A549 (cell line): ENCODE results near the gene BAHCC1. TPM values are rescaled to one million over a fixed set of nuclear protein-coding genes. Genes with fewer than 3 reads are reported as not detected.

ENCODE experiments used
- ATAC-seq, 2 experiments: fragments of 200-7000 bp in 1 of 2; fragments of >200 bp in 1 of 2; cut with Nextera tagmentation in 1 of 2; cut with Tn5 transposase in 1 of 2; 3 replicates each; pipeline versions ENCODE4 v1.8.0 to v1.9.1; 2018 to 2020; ENCODE audit warnings: mild to moderate bottlenecking in 1 of 2, moderate library complexity in 1 of 2
- CTCF ChIA-PET: fragments of 300-600 bp; sonication (Branson Sonifier 250); formaldehyde crosslinking; extraction: SDS; loops from one replicate; lab custom pipeline; 2021; ENCODE audit warnings: antibody characterized with exemption, inconsistent platforms; lab: Yijun Ruan, JAX
- POLR2A ChIA-PET: fragments of 350-600 bp; formaldehyde crosslinking; extraction: SDS; loops from one replicate; lab custom pipeline; 2021; ENCODE audit warnings: antibody characterized with exemption, inconsistent platforms; lab: Yijun Ruan, JAX
- DNase-seq, 2 experiments: peaks; one replicate each; pipeline versions ENCODE4 v3.0.0 to v3.0.0-alpha.2; 2011 to 2016; ENCODE audit warnings: low read depth in 1 of 2, low spot score in 1 of 2
- FAIRE-seq: peaks from 2 replicates; lab custom pipeline; 2011; peaks lifted over from hg19 to GRCh38; lab: Jason Lieb, UNC
- H3K27ac ChIP-seq, 2 experiments: fragments of >200 bp; sonication (Bioruptor Twin); formaldehyde crosslinking; 3 replicates each; pipeline ENCODE4 v1.5.1; 2016 to 2017
- H3K4me1 ChIP-seq: fragments of >200 bp; sonication (Bioruptor Twin); formaldehyde crosslinking; 3 replicates; pipeline ENCODE4 v1.6.1; 2016
- H3K4me2 ChIP-seq: fragments of >200 bp; sonication (Bioruptor Twin); formaldehyde crosslinking; 3 replicates; pipeline ENCODE4 v1.6.1; 2016
- H3K4me3 ChIP-seq: fragments of >200 bp; sonication (Bioruptor Twin); formaldehyde crosslinking; 3 replicates; pipeline ENCODE4 v1.5.1; 2016
- H3K9me3 ChIP-seq: fragments of >200 bp; sonication (Bioruptor Twin); formaldehyde crosslinking; 3 replicates; pipeline ENCODE4 v1.6.1; 2016
- BHLHE40 ChIP-seq: IDR thresholded peaks from 2 replicates; pipeline ENCODE4 v1.6.1; 2012; ENCODE audit warnings: low read depth, low read length, inconsistent platforms
- CBX8 ChIP-seq: fragments of 200-600 bp; sonication (generic); IDR thresholded peaks from 2 replicates; pipeline ENCODE4 v1.6.1; 2016
- CEBPB ChIP-seq, 2 experiments: fragments of >200 bp in 1 of 2; sonication (Bioruptor Twin) in 1 of 2; formaldehyde crosslinking in 1 of 2; IDR thresholded peaks; 2 replicates each; pipeline ENCODE4 v1.6.1; 2012 to 2016
- CHD2 ChIP-seq: fragments of 150-350 bp; IDR thresholded peaks from 2 replicates; pipeline ENCODE4 v1.6.1; 2014; ENCODE audit warnings: low read length; ENCODE audit not compliant: partially characterized antibody
- CHD4 ChIP-seq: fragments of 200-600 bp; sonication (generic); IDR thresholded peaks from 2 replicates; pipeline ENCODE4 v1.6.1; 2016; ENCODE audit warnings: antibody characterized with exemption, mild to moderate bottlenecking, borderline replicate concordance
- EHMT2 ChIP-seq: fragments of 200-600 bp; sonication (generic); IDR thresholded peaks from 2 replicates; pipeline ENCODE4 v1.6.1; 2016; ENCODE audit warnings: antibody characterized with exemption, low read depth, mild to moderate bottlenecking, moderate library complexity
- EP300 ChIP-seq, 2 experiments: fragments of >200 bp; sonication (Bioruptor Twin); formaldehyde crosslinking; IDR thresholded peaks; 2 replicates in 1 of 2; 3 replicates in 1 of 2; pipeline ENCODE4 v1.6.1; 2016 to 2017
- ESRRA ChIP-seq: fragments of 150-350 bp; IDR thresholded peaks from 2 replicates; pipeline ENCODE4 v1.6.1; 2014; ENCODE audit warnings: mild to moderate bottlenecking, low read length, borderline replicate concordance
- FOSB ChIP-seq: fragments of 250-450 bp; sonication (Bioruptor Pico); IDR thresholded peaks from 2 replicates; pipeline ENCODE4 v1.5.0; 2020; ENCODE audit warnings: mild to moderate bottlenecking, moderate library complexity
- FOSL2 ChIP-seq, 2 experiments: fragments of 450-650 bp in 1 of 2; fragments of >200 bp in 1 of 2; sonication (Bioruptor Twin) in 1 of 2; formaldehyde crosslinking; IDR thresholded peaks; 2 replicates each; pipeline versions ENCODE4 v1.5.0 to v1.6.1; 2016 to 2020; ENCODE audit warnings: mild to moderate bottlenecking in 1 of 2, moderate library complexity in 1 of 2
- FOXS1 ChIP-seq: fragments of 250-450 bp; sonication (Bioruptor Pico); IDR thresholded peaks from 2 replicates; pipeline ENCODE4 v1.5.0; 2020; ENCODE audit warnings: mild to moderate bottlenecking, moderate library complexity
- HEYL ChIP-seq: fragments of 250-450 bp; sonication (Bioruptor Pico); IDR thresholded peaks from 2 replicates; pipeline ENCODE4 v1.8.0; 2021; ENCODE audit warnings: mild to moderate bottlenecking, moderate library complexity
- HOXA7 ChIP-seq: fragments of 250-450 bp; sonication (Bioruptor Pico); IDR thresholded peaks from 2 replicates; pipeline ENCODE4 v1.5.0; 2020; ENCODE audit warnings: mild to moderate bottlenecking, moderate library complexity
- HOXB5 ChIP-seq: fragments of 250-450 bp; sonication (Bioruptor Pico); IDR thresholded peaks from 2 replicates; pipeline ENCODE4 v1.5.0; 2020; ENCODE audit warnings: mild to moderate bottlenecking, moderate library complexity
- JUN ChIP-seq, 2 experiments: fragments of >200 bp; sonication (Bioruptor Twin); formaldehyde crosslinking; IDR thresholded peaks; 2 replicates in 1 of 2; 3 replicates in 1 of 2; pipeline ENCODE4 v1.6.1; 2016 to 2017
- JUNB ChIP-seq: fragments of >200 bp; sonication (Bioruptor Twin); formaldehyde crosslinking; IDR thresholded peaks from 2 replicates; pipeline ENCODE4 v1.6.1; 2016
- KDM1A ChIP-seq: fragments of 200-600 bp; sonication (generic); IDR thresholded peaks from 2 replicates; pipeline ENCODE4 v1.6.1; 2016; ENCODE audit warnings: low read depth, mild to moderate bottlenecking
- KDM5A ChIP-seq: fragments of 200-600 bp; sonication (generic); IDR thresholded peaks from 2 replicates; pipeline ENCODE4 v1.6.1; 2016; ENCODE audit warnings: antibody characterized with exemption, mild to moderate bottlenecking
- MYC ChIP-seq: IDR thresholded peaks from 2 replicates; pipeline ENCODE4 v1.6.1; 2012; ENCODE audit warnings: mild to moderate bottlenecking, inconsistent platforms, low read length, improper control_type of control experiment, borderline replicate concordance
- NFE2L2 ChIP-seq: fragments of 150-350 bp; conservative IDR thresholded peaks from 2 replicates; pipeline ENCODE4 v1.6.1; 2014; ENCODE audit warnings: low read length
- NPAS2 ChIP-seq: fragments of 250-450 bp; sonication (Bioruptor Pico); IDR thresholded peaks from 2 replicates; pipeline ENCODE4 v1.8.0; 2022; ENCODE audit warnings: mild to moderate bottlenecking, moderate library complexity, borderline replicate concordance
- NR3C1 ChIP-seq: fragments of >200 bp; sonication (Bioruptor Twin); formaldehyde crosslinking; IDR thresholded peaks from 3 replicates; pipeline ENCODE4 v1.6.1; 2017
- PHF8 ChIP-seq: fragments of 200-600 bp; sonication (generic); IDR thresholded peaks from 2 replicates; pipeline ENCODE4 v1.6.1; 2016; ENCODE audit warnings: low read depth, mild to moderate bottlenecking, antibody characterized with exemption, moderate library complexity, borderline replicate concordance
- POLR2A ChIP-seq: IDR thresholded peaks from 2 replicates; pipeline ENCODE4 v1.6.1; 2012; ENCODE audit warnings: mild to moderate bottlenecking, low read length
- POLR2AphosphoS2 ChIP-seq: conservative IDR thresholded peaks from 2 replicates; pipeline ENCODE4 v1.6.1; 2012; ENCODE audit warnings: low read length, improper control_type of control experiment, inconsistent platforms
- RAD21 ChIP-seq, 2 experiments: fragments of >200 bp in 1 of 2; sonication (Bioruptor Twin) in 1 of 2; formaldehyde crosslinking in 1 of 2; IDR thresholded peaks in 1 of 2; conservative IDR thresholded peaks in 1 of 2; 2 replicates in 1 of 2; 3 replicates in 1 of 2; pipeline ENCODE4 v1.6.1; 2012 to 2018; ENCODE audit warnings: inconsistent platforms in 1 of 2
- RARB ChIP-seq: fragments of 250-450 bp; sonication (Bioruptor Pico); IDR thresholded peaks from 2 replicates; pipeline ENCODE4 v1.8.0; 2021; ENCODE audit warnings: mild to moderate bottlenecking, moderate library complexity
- SMC3 ChIP-seq: fragments of >200 bp; sonication (Bioruptor Twin); formaldehyde crosslinking; IDR thresholded peaks from 3 replicates; pipeline ENCODE4 v1.6.1; 2018; ENCODE audit warnings: inconsistent platforms
- TFCP2L1 ChIP-seq: fragments of 250-450 bp; sonication (Bioruptor Pico); IDR thresholded peaks from 2 replicates; pipeline ENCODE4 v1.5.0; 2021; ENCODE audit warnings: mild to moderate bottlenecking
- TP53 ChIP-seq: fragments of 250-450 bp; sonication (Bioruptor Pico); IDR thresholded peaks from 2 replicates; pipeline ENCODE4 v1.5.0; 2021; ENCODE audit warnings: mild to moderate bottlenecking, moderate library complexity
- ZNF302 ChIP-seq: fragments of 250-450 bp; sonication (Bioruptor Pico); IDR thresholded peaks from 2 replicates; pipeline ENCODE4 v1.9.0; 2021; ENCODE audit warnings: inconsistent platforms, mild to moderate bottlenecking, moderate library complexity
- WGBS: methylation state at CpG from one replicate; pipeline ENCODE4 v1.1.6; 2017; ENCODE audit errors: missing lambda C conversion rate; 5-methylcytosine and 5-hydroxymethylcytosine counted together
- polyA plus RNA-seq, 4 experiments: library from polyadenylated mRNA; depleted of rRNA in 3 of 4; stranded (reverse); fragments of >200 nt; fragmentation: RNase III in 1 of 4; extraction: RNeasy Plus Mini Kit Qiagen cat#74134 plus additional on column Dnase treatment in 1 of 4; gene quantifications; 2 replicates in 3 of 4; 3 replicates in 1 of 4; pipeline ENCODE4 v1.2.3, GENCODE V29; 2011 to 2017
- TF ChIP-seq, protein P1 (sequence below): IDR thresholded peaks from 2 replicates; pipeline ENCODE4 v1.6.1; 2012
- TF ChIP-seq, protein P2 (sequence below): IDR thresholded peaks from 2 replicates; pipeline ENCODE4 v1.6.1; 2012; ENCODE audit warnings: low read depth, borderline replicate concordance
- TF ChIP-seq, protein P3 (sequence below): fragments of >200 bp; sonication (Bioruptor Twin); formaldehyde crosslinking; IDR thresholded peaks from 2 replicates; pipeline ENCODE4 v1.6.1; 2016
- TF ChIP-seq, protein P4 (sequence below): fragments of 250-450 bp; sonication (Bioruptor Pico); IDR thresholded peaks from 2 replicates; pipeline ENCODE4 v1.5.0; 2021; ENCODE audit warnings: mild to moderate bottlenecking, moderate library complexity, borderline replicate concordance
- TF ChIP-seq, protein P5 (sequence below): fragments of 250-450 bp; sonication (Bioruptor Pico); IDR thresholded peaks from 2 replicates; pipeline ENCODE4 v1.5.0; 2020; ENCODE audit warnings: low read depth, mild to moderate bottlenecking, moderate library complexity
- TF ChIP-seq, protein P6 (sequence below): fragments of 150-350 bp; IDR thresholded peaks from 2 replicates; pipeline ENCODE4 v1.6.1; 2014; ENCODE audit warnings: low read depth, mild to moderate bottlenecking, low read length

Gene BAHCC1
- polyA plus RNA-seq, 2 of the 4 experiments (the other 2 are of a cell fraction) = 2.6 to 5.8 TPM

DNA sequence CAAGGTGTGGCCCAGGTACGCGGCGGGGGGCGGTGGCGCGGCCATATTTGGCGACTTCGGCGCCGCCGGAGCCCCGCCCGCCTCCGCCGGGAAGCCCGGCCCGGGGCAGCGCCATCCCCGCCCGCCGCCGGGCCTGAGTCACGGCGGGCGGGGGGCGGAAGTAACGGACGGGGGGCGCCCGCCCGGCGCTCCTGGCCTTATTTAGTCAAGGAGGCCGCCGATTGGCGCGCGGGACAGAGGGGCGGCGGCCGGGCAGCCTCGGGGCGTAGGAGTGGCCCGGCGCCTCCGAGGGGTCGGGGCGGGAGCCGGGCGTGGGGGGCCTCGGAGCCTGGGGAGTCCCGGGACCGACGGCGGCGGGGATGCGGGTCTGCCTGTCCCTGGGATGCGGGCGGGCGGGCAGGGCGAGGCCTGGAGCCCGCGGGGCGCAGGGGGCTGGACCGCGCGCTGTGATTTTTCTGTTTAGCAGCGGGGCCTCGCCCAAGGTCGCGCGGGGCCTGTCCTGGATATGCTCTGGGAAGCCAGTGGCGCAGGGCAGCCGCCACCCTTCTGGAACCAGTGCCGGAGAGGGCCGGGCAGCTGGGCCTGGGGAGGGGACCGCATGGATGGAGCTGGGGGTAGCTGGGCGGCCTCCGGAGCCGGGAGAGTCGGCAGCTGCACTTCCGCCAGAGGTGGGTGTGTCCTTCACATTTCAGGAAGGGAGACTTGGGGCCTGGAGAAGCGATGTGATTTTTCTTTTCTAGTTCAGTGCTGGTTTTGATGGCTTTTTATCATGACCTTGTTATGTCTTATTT, 119.7 kb downstream of the BAHCC1 start:
- H3K27ac ChIP-seq = peak overlapping the region; percentile 99
- POLR2A ChIA-PET = interaction anchor here (0.9 to 1.4 kb wide), 5 partner anchors 26 to 220 kb away, joined by 3 to 4 read pairs (median 3); partner anchors contain the start of gene SLC38A10
- no peaks in the 10 kb centered on the region for H3K9me3 ChIP-seq
- peak; percentile 11 to 21 for ATAC-seq
- FAIRE-seq = no peak
- peak; percentile 75 to 86 for DNase-seq
- peak overlapping the region; percentile 87 for H3K4me2 ChIP-seq
- 0% methylated on average over 16 of the region's 82 CpGs for WGBS
- peaks cover 38% of the 10 kb centered on the region for H3K4me1 ChIP-seq
- CTCF ChIA-PET = interaction anchor here (0.6 to 4.7 kb wide), 4 partner anchors 13 to 86 kb away, joined by 3 to 30 read pairs (median 11); no protein-coding TSS in a partner anchor
- H3K4me3 ChIP-seq = peak overlapping the region; percentile 83
- TF ChIP-seq EP300 (IDR thresholded peaks at IDR 0.05) = peak in 1 of 2 experiments; percentile 22; a peak in 1 of 5 replicates
- TF ChIP-seq HEYL (CRISPR knock-in tag) = no peak
- TF ChIP-seq EHMT2 = no peak
- TF ChIP-seq JUN (IDR thresholded peaks at IDR 0.05) = peak; percentile 71 to 90; a peak in 4 of 5 replicates
- TF ChIP-seq CHD2 = no peak
- no peak for TF ChIP-seq HOXB5
- no peak for TF ChIP-seq KDM1A
- no peak for TF ChIP-seq NPAS2
- no peak for TF ChIP-seq CEBPB (IDR thresholded peaks at IDR 0.05)
- peak; percentile 55; the same call in 1 of the 2 replicates for TF ChIP-seq TFCP2L1 (CRISPR knock-in tag)
- no peak for TF ChIP-seq HOXA7
- TF ChIP-seq FOSB (CRISPR knock-in tag) = no peak
- TF ChIP-seq KDM5A = no peak
- TF ChIP-seq BHLHE40 = no peak
- TF ChIP-seq, protein P1, sequence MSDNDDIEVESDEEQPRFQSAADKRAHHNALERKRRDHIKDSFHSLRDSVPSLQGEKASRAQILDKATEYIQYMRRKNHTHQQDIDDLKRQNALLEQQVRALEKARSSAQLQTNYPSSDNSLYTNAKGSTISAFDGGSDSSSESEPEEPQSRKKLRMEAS = peak; percentile 89
- TF ChIP-seq, protein P2, sequence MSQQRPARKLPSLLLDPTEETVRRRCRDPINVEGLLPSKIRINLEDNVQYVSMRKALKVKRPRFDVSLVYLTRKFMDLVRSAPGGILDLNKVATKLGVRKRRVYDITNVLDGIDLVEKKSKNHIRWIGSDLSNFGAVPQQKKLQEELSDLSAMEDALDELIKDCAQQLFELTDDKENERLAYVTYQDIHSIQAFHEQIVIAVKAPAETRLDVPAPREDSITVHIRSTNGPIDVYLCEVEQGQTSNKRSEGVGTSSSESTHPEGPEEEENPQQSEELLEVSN = no peak
- no peak for TF ChIP-seq JUNB
- TF ChIP-seq, protein P3, sequence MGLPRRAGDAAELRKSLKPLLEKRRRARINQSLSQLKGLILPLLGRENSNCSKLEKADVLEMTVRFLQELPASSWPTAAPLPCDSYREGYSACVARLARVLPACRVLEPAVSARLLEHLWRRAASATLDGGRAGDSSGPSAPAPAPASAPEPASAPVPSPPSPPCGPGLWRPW = no peak
- no peak for TF ChIP-seq NR3C1
- peak; percentile 91 for TF ChIP-seq MYC
- TF ChIP-seq PHF8 = peak; percentile 37; the same call in 1 of the 2 replicates
- no peak for TF ChIP-seq RARB (CRISPR knock-in tag)
- no peak for TF ChIP-seq NFE2L2
- no peak; the same call in 1 of the 2 replicates for TF ChIP-seq POLR2AphosphoS2
- TF ChIP-seq TP53 (CRISPR knock-in tag) = 0 out of 2 replicates have a peak, but pooled peaks have one; percentile 65
- TF ChIP-seq, protein P4, sequence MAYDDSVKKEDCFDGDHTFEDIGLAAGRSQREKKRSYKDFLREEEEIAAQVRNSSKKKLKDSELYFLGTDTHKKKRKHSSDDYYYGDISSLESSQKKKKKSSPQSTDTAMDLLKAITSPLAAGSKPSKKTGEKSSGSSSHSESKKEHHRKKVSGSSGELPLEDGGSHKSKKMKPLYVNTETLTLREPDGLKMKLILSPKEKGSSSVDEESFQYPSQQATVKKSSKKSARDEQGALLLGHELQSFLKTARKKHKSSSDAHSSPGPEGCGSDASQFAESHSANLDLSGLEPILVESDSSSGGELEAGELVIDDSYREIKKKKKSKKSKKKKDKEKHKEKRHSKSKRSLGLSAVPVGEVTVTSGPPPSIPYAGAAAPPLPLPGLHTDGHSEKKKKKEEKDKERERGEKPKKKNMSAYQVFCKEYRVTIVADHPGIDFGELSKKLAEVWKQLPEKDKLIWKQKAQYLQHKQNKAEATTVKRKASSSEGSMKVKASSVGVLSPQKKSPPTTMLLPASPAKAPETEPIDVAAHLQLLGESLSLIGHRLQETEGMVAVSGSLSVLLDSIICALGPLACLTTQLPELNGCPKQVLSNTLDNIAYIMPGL (CRISPR knock-in tag) = 0 out of 2 replicates have a peak, but pooled peaks have one; percentile 67
- TF ChIP-seq CBX8 = no peak
- no peak for TF ChIP-seq CHD4
- TF ChIP-seq, protein P5, sequence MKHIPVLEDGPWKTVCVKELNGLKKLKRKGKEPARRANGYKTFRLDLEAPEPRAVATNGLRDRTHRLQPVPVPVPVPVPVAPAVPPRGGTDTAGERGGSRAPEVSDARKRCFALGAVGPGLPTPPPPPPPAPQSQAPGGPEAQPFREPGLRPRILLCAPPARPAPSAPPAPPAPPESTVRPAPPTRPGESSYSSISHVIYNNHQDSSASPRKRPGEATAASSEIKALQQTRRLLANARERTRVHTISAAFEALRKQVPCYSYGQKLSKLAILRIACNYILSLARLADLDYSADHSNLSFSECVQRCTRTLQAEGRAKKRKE (CRISPR knock-in tag) = no peak
- TF ChIP-seq ESRRA = no peak
- TF ChIP-seq SMC3 = no peak
- no peak for TF ChIP-seq FOXS1
- peak; percentile 50 for TF ChIP-seq FOSL2 (IDR thresholded peaks at IDR 0.05)
- TF ChIP-seq FOSL2 (CRISPR knock-in tag; IDR thresholded peaks at IDR 0.05) = peak; percentile 88
- TF ChIP-seq, protein P6, sequence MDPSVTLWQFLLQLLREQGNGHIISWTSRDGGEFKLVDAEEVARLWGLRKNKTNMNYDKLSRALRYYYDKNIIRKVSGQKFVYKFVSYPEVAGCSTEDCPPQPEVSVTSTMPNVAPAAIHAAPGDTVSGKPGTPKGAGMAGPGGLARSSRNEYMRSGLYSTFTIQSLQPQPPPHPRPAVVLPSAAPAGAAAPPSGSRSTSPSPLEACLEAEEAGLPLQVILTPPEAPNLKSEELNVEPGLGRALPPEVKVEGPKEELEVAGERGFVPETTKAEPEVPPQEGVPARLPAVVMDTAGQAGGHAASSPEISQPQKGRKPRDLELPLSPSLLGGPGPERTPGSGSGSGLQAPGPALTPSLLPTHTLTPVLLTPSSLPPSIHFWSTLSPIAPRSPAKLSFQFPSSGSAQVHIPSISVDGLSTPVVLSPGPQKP = no peak
- TF ChIP-seq ZNF302 (CRISPR knock-in tag) = no peak
- no peak for TF ChIP-seq RAD21 (conservative IDR thresholded peaks at IDR 0.05 in 1 of 2, IDR thresholded peaks at IDR 0.05 in 1 of 2)
- TF ChIP-seq POLR2A = peak; percentile 47
